Measurements from ENCODE around the gene PHACTR3. TPM values are rescaled to one million over a fixed set of nuclear protein-coding genes. Genes with fewer than 3 reads are reported as not detected.

PHACTR3 gene
- total and polyA plus RNA-seq, 2 donors (not counting 3 experiments of a cell fraction or from before 2014, with no cell fraction given), result not detected

GRCh38 chr20:59652381-59652780 is 48.0 kb downstream of the PHACTR3 start:
- FAIRE-seq (no peak), DNase-seq (ENCODE audit: low read depth, low spot score) (no peak)
- Histone ChIP-seq H3K9ac (replicated peaks; ENCODE audit: extremely low read depth, insufficient read depth, low read length) (no peak overlapping the region), H4K20me1 (replicated peaks; ENCODE audit: control insufficient read depth, extremely low read depth, insufficient read depth, low read length) (no peaks in the 10 kb centered on the region), H3K9me1 (replicated peaks; ENCODE audit: control insufficient read depth, extremely low read depth, insufficient read depth, low read length) (no peaks in the 10 kb centered on the region), H3K27me3 (ENCODE audit: control insufficient read depth in 2 of 2, insufficient read depth in 2 of 2, low read length in 2 of 2) (no peaks in the 10 kb centered on the region), H3K4me1 (ENCODE audit: control insufficient read depth, extremely low read depth, insufficient read depth, low read length) (no peaks in the 10 kb centered on the region), H3K4me2 (ENCODE audit: insufficient read depth, low read length) (no peak overlapping the region), H3K36me3 (ENCODE audit: control insufficient read depth in 2 of 2, extremely low read depth in 1 of 2, insufficient read depth in 2 of 2, low read length in 2 of 2) (no peaks in the 10 kb centered on the region), H3K9me3 (replicated peaks; ENCODE audit: control insufficient read depth, insufficient read depth, low read length) (peaks cover 1% of the 10 kb centered on the region), H3K4me3 (replicated peaks in 1 of 3; ENCODE audit: insufficient read depth in 1 of 3, low read depth in 1 of 3, low read length in 3 of 3) (no peak overlapping the region), H3K27ac (ENCODE audit: insufficient read depth, low read depth, low read length) (no peak overlapping the region), H2AFZ (ENCODE audit: low read depth, low read length) (no peak overlapping the region), H3K79me2 (ENCODE audit: control insufficient read depth, insufficient read depth, low read length) (no peaks in the 10 kb centered on the region)
- BruUV-seq (replicated peaks), result no TSS peak
- dilution Hi-C loops (cut with MboI; ENCODE audit: extremely low pct_ligation_motif_present, low sequenced_read_pairs), result no loop called here
- intact Hi-C loops (cut with micrococcal nuclease), result no loop called here
- TF ChIP-seq EZH2 (IDR thresholded peaks at IDR 0.05; ENCODE audit: borderline replicate concordance, low read depth, low read length, severe bottlenecking) (no peak), POLR2A (IDR thresholded peaks at IDR 0.05; ENCODE audit: low read depth, low read length) (no peak), FOS (IDR thresholded peaks at IDR 0.05; ENCODE audit: borderline replicate concordance, insufficient read depth, low read length) (no peak), MYC (IDR thresholded peaks at IDR 0.05; ENCODE audit: low read depth, low read length) (no peak), POLR2AphosphoS5 (IDR thresholded peaks at IDR 0.05; ENCODE audit: insufficient read depth, low read depth, low read length) (no peak), GATA2 (IDR thresholded peaks at IDR 0.05; ENCODE audit: insufficient read depth, insufficient read length, low read depth, low read length) (no peak), JUN (IDR thresholded peaks at IDR 0.05; ENCODE audit: borderline replicate concordance, insufficient read depth, insufficient read length, low read depth) (no peak)
- TF ChIP-seq, protein P1, sequence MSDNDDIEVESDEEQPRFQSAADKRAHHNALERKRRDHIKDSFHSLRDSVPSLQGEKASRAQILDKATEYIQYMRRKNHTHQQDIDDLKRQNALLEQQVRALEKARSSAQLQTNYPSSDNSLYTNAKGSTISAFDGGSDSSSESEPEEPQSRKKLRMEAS (IDR thresholded peaks at IDR 0.05; ENCODE audit: insufficient read depth, insufficient read length), result no peak
- TF ChIP-seq, protein P2, sequence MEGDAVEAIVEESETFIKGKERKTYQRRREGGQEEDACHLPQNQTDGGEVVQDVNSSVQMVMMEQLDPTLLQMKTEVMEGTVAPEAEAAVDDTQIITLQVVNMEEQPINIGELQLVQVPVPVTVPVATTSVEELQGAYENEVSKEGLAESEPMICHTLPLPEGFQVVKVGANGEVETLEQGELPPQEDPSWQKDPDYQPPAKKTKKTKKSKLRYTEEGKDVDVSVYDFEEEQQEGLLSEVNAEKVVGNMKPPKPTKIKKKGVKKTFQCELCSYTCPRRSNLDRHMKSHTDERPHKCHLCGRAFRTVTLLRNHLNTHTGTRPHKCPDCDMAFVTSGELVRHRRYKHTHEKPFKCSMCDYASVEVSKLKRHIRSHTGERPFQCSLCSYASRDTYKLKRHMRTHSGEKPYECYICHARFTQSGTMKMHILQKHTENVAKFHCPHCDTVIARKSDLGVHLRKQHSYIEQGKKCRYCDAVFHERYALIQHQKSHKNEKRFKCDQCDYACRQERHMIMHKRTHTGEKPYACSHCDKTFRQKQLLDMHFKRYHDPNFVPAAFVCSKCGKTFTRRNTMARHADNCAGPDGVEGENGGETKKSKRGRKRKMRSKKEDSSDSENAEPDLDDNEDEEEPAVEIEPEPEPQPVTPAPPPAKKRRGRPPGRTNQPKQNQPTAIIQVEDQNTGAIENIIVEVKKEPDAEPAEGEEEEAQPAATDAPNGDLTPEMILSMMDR (IDR thresholded peaks at IDR 0.05; ENCODE audit: extremely low read depth in 1 of 2, insufficient read depth in 1 of 2, low read depth in 1 of 2, low read length in 2 of 2), result no peak
- CTCF ChIA-PET, result no interaction called here
- POLR2A ChIA-PET, result no interaction called here
